ENCODE results near the gene GRB7.
"Not testable (repeated sequence)": the region's sequence is repeated elsewhere in the genome, so short reads cannot be mapped to it uniquely, and the experiment has no call there.

The GRB7 gene

DNA sequence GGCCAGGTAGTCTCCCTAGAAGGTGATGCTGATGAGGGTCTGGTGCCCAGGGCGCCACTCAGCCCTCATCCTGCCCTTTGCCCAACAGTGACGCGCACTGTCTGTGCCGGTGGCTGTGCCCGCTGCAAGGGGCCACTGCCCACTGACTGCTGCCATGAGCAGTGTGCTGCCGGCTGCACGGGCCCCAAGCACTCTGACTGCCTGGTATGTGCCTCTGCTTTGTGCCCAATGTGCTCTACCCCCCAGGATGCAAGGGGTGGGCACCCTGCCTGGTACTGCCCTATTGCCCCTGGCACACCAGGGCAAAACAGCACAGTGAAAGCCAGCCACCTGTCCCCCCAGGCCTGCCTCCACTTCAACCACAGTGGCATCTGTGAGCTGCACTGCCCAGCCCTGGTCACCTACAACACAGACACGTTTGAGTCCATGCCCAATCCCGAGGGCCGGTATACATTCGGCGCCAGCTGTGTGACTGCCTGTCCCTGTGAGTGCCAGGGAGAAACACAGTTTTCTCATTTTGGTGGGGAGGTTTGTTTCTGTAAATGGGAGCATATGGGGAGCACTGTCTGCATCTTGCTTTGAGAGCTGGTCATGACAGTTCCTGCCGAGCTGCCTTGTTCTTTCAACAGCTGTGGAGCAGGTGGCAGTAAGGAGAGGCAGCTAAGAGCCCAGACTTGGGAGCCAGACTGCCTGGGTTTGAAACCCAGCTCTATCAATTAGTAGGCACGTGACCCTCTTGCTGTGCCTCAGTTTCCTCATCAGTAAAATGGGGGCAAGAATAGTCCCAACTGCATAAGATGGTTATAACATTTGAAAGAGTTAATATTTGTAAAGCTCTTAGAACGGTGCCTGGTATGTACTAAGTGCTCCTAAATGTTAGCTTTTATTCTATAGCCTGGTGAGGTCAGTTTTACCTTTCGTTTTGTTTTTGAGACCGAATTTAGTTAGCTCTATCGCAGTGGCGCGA, 27.5 kb upstream of the GRB7 start:
- DNase-seq: no peak

DNA sequence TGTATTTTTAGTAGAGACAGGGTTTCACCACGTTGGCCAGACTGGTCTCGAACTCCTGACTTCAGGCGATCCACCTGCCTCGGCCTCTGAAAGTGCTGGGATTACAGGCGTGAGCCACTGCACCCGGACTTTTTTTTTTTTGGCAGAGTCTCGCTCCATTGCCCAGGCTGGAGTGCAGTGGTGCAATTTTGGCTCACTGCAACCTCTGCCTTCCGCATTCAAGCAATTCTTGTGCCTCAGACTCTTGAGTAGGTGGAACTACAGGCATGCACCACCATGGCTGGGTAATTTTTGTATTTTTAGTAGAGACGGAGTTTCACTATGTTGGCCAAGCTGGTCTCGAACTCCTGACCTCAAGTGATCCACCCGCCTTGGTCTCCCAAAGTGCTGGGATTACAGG, 26.7 kb upstream of the GRB7 start:
- DNase-seq: not testable (repeated sequence)

DNA sequence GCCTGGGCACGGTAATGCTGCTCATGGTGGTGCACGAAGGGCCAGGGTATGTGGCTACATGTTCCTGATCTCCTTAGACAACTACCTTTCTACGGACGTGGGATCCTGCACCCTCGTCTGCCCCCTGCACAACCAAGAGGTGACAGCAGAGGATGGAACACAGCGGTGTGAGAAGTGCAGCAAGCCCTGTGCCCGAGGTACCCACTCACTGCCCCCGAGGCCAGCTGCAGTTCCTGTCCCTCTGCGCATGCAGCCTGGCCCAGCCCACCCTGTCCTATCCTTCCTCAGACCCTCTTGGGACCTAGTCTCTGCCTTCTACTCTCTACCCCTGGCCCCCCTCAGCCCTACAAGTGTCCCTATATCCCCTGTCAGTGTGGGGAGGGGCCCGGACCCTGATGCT, 25.9 kb upstream of the GRB7 start:
- no peak for DNase-seq

DNA sequence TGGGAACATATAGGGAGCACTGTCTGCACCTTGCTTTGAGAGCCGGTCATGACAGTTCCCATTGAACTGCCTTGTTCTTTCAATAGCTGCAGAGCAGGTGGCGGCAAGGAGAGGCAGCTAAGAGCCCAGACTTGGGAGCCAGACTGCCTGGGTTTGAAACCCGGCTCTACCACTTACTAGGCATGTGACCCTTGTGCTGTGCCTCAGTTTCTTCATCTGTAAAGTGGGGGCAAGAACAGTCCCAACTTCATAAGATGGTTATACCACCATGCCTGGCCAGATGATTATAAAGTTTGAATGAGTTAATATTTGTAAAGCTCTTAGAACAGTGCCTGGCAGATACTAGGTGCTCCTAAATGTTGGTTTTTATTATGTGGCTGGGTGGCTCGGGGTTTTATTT, 23.5 kb upstream of the GRB7 start:
- DNase-seq: no peak

DNA sequence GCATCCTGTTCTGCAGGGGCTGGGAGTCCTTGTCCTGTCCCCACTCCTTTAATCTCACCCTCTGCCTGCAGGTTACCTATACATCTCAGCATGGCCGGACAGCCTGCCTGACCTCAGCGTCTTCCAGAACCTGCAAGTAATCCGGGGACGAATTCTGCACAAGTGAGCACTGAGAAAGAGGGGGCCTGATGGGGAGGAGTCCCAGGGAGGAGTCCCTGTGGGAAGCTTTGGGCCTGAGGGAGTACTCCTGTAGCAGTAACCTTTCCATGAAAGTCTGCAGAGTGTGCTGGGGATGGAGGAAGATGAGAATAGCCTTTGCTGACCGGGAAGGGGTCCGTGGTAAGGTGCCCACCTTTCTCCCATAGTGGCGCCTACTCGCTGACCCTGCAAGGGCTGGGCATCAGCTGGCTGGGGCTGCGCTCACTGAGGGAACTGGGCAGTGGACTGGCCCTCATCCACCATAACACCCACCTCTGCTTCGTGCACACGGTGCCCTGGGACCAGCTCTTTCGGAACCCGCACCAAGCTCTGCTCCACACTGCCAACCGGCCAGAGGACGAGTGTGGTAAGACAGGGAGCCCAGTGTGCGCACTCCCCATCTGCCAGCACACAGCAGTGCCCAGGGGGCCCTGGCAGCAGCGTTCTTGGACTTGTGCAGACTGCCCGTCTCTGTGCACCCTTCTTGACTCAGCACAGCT, 22.2 kb upstream of the GRB7 start:
- DNase-seq: no peak

DNA sequence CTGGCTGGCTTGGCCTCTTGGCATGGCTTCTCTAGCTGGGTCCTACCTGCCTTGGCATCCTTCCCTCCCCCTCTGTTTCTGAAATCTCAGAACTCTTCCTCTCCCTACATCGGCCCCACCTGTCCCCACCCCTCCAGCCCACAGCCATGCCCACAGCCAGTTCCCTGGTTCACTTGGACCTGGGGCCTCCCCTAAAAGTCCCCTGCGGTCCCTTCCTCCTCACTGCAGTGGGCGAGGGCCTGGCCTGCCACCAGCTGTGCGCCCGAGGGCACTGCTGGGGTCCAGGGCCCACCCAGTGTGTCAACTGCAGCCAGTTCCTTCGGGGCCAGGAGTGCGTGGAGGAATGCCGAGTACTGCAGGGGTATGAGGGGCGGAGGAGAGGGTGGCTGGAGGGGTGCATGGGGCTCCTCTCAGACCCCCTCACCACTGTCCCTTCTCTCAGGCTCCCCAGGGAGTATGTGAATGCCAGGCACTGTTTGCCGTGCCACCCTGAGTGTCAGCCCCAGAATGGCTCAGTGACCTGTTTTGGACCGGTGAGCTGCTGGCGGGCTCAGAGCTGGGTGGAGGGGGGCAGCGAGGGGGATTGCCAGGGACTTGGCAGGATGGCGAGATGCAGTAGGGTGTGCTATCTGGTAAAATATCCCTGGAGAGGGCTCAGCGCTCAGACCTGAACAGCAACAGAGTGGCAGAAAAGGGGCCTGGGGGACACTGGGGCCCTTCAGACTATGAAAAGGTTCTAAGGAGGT, 21.5 kb upstream of the GRB7 start:
- DNase-seq: no peak

DNA sequence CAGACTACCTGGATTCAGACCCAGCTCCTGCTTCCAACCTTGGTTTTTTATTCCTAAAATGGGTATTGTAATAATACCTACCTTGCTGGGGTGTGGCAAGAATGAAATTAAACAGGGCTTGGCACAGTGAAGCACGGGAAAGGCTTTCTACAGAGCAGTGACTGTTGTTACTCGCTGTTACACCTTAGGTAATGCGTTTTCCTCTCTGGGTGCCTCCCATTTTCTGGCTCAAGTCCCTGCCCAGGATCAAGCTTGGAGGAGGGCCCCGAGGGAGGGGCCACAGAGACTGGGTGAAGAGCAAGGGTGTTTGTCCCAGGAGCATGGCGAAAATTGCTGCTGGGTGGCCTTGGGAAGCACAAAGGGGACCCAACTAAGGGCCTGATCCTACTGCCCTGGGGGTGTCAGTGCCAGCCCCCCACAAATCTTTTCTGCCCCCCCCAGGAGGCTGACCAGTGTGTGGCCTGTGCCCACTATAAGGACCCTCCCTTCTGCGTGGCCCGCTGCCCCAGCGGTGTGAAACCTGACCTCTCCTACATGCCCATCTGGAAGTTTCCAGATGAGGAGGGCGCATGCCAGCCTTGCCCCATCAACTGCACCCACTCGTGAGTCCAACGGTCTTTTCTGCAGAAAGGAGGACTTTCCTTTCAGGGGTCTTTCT, 20.7 kb upstream of the GRB7 start:
- DNase-seq: no peak

DNA sequence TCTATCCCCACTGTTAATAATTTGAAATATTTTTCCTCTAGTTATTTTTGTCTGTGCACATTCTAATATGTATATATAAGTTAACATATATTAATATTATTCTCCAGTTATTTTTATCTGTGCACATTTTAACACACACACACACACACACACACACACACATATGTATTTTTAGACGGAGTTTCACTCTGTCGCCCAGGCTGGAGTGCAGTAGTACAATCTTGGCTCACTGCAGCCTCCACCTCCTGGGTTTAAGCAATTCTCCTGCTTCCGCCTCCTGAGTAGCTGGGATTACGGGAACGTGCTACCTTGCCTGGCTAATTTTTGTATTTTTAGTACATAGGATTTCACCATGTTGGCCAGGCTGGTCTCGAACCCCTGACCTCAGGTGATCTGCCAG, 20.1 kb upstream of the GRB7 start:
- DNase-seq: no peak

DNA sequence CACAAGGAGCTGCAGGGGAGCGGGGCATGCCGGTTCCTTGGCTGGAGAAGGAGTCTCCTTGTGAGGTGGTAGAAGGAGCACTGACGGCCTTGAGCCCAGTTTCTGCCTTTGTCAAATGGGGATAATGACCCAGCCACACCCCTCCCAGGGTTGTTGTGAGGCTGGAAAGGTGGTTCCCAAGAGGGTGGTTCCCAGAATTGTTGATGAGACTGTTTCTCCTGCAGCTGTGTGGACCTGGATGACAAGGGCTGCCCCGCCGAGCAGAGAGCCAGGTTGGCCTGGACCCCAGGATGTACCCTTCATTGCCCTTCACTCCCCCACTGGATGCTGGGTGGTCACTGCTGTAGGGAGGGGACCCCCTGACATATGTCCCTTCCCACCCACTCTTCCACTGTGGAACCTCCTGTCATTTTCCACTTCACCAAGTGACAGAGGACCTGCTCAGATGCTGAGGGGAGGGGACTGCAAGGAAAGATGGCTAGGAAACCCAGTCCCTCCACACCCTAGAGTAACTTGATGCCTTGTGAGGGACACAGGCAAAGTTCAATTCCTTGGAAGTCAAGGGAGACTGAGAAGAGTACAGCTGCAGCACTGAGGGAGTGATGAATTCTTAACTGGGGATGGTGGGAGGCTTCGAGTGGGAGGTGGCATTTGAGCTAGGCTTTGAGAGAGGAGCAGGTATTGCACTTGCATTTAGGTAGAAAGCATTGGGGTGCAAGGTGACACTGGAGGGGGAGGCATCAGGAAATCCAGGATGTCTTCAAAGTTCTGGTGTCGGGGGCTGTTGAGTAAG, 18.0 kb upstream of the GRB7 start:
- no peak for DNase-seq

DNA sequence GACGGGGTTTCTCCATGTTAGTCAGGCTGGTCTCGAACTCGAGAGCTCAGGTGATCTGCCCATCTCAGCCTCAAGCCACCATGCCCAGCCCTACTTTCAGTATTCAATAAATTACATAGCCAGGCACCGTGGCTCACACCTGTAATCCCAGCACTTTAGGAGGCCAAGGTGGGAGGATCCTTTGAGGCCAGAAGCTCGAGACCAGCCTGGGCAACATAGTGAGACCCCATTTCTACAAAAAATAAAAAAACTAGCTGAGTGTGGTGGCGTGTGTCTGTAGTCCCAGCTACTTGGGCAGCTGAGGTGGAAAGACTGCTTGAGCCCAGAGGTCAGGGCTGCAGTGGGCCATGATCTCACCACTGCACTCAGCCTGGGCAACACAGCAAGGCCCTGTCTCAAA, 15.6 kb upstream of the GRB7 start:
- no peak for DNase-seq

DNA sequence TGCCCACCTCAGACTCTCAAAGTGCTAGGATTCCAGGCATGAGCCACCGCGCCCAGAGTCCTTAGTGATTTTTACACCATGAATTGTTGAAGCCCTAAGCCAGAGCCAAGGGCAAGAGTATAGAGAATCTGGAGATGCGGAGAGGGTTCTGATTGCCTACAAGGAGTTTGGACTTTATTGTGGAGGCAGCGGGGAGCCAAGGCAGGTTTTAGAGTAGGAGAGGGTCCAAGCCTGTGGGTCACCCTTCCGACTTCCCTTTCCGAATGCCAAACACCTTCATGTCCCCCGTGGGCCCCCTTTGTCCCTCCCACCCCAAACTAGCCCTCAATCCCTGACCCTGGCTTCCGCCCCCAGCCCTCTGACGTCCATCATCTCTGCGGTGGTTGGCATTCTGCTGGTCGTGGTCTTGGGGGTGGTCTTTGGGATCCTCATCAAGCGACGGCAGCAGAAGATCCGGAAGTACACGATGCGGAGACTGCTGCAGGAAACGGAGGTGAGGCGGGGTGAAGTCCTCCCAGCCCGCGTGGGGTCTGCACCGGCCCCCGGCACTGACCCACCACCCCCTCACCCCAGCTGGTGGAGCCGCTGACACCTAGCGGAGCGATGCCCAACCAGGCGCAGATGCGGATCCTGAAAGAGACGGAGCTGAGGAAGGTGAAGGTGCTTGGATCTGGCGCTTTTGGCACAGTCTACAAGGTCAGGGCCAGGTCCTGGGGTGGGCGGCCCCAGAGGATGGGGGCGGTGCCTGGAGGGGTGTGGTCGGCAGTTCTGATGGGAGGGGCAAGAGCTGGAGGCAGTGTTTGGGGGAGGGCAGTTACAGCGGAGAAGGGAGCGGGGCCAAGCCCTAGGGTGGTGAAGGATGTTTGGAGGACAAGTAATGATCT, 14.5 kb upstream of the GRB7 start:
- no peak for DNase-seq

DNA sequence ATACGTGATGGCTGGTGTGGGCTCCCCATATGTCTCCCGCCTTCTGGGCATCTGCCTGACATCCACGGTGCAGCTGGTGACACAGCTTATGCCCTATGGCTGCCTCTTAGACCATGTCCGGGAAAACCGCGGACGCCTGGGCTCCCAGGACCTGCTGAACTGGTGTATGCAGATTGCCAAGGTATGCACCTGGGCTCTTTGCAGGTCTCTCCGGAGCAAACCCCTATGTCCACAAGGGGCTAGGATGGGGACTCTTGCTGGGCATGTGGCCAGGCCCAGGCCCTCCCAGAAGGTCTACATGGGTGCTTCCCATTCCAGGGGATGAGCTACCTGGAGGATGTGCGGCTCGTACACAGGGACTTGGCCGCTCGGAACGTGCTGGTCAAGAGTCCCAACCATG, 13.0 kb upstream of the GRB7 start:
- no peak for DNase-seq

DNA sequence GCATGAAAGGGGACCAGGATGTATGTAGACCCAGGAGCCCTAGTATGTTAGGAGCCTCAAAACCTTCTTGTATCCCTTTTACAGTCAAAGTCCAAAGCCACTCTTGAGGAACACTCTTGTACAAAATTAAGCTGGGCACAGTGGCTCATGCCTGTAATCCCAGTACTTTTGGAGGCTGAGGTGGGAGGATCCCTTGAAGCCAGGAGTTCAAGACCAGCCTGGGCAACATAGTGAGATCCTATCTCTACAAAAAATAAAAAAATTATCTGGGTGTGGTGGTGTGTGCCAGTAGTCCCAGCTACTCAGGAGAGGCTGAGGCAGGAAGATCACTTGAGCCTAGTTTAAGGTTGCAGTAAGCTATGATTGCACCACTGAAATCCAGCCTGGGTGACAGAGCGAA, 11.8 kb upstream of the GRB7 start:
- DNase-seq: not testable (repeated sequence)

DNA sequence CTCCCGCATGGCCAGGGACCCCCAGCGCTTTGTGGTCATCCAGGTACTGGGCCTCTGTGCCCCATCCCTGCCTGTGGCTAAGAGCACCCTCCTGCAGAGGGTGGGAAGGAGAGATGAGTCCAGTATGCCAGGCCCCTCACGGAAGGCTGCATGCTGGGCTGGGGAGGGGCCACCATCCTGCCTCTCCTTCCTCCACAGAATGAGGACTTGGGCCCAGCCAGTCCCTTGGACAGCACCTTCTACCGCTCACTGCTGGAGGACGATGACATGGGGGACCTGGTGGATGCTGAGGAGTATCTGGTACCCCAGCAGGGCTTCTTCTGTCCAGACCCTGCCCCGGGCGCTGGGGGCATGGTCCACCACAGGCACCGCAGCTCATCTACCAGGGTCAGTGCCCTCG, 11.1 kb upstream of the GRB7 start:
- no peak for DNase-seq

DNA sequence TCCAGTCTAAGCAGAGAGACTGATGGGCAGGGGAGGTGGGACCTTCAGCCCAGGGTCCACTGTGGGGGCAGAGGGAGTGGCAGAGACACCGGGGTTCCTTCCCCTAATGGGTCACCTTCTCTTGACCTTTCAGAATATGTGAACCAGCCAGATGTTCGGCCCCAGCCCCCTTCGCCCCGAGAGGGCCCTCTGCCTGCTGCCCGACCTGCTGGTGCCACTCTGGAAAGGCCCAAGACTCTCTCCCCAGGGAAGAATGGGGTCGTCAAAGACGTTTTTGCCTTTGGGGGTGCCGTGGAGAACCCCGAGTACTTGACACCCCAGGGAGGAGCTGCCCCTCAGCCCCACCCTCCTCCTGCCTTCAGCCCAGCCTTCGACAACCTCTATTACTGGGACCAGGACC, 10.2 kb upstream of the GRB7 start:
- no peak for DNase-seq

DNA sequence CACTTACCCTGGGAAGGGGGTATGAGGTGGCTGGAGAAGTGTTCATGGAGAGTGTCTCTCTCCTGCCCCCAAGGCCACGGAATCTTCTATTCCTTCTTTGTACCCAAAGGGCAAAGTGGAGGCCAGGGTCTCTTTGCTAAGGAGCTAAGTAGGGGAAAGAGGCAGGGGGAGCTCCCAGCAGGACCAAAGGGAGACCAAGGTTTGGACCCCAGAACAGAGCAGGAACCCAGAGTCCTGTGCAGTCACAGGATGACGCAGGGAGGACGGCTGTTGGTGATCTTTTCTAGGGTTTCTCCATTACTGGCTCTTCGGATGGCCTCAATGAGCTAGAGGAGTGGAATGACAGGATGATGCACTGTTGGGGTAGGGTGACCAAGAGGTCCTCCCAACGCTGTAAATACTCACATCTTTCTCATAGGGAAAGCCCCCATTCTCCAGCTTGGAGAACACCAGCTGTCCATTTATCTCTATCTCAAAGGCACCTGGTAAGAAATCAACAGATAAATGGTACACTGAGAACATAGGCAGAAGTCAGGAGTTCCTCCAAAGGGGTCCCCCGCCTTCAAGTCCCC, 8.4 kb upstream of the GRB7 start:
- DNase-seq: no peak

DNA sequence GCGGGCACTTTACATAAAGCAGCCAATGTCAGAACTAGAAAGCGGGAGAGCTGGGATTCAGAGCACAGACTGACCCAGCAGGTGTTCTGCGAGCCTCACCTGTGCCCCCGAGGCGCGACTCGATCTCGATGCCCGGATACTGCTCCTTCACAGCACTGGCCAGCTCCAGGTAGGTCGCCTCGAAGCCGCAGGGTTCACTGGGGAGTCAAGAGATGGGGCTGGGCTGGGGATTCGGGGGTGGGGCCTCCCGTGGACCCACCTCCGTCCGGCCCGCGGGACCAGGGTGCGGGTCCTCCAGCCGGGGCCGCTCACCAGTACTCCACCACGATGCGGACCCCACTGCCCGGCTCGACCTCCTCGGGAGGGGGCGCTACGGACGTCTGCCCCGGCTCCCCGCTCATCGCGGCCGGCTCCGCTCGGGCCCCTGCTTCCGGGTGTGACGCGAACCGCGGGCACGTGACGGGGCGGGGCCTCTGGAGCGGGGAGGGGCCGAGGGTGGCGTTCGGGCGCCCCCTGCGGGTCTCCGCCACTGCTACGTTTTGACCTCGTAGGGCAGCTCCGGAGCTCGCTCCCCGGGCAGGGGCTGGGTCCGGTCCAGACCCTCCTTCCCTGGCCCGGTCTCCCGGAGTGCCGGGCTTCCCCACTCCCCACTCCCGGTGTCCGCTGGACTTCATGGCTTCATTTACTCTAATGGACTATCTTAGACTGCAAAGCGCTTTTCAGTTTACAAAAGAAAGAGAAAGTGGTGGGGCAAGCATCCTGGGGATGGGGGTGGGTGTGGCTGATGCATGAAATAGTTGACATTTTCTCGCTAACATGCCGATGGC, 7.4 kb upstream of the GRB7 start, which contains the start of gene MIEN1:
TSS of gene MIEN1 (minus strand) at position 438 of the 827 bp plus-strand sequence. CDS start at position 401, 37 bp downstream.
- DNase-seq: peak; percentile 88

DNA sequence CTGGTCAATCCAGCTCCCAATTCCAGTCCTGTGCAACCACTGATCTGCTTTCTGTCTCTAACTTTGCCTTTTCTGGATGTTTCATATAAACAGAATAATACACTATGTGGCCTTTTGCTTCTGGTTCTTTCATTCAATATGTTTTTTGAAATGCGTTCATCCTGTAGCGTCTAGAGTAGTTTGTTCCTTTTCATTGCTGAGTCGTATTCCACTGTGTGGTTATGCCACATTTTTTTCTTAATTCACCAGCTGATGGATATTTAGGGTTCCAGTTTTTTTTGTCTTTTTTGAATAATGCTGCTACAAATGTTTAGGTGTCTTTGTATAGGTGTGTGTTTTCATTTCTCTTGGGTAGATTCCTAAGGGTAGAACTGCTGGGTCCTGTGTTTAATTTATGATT, 5.2 kb upstream of the GRB7 start:
- no peak for DNase-seq

DNA sequence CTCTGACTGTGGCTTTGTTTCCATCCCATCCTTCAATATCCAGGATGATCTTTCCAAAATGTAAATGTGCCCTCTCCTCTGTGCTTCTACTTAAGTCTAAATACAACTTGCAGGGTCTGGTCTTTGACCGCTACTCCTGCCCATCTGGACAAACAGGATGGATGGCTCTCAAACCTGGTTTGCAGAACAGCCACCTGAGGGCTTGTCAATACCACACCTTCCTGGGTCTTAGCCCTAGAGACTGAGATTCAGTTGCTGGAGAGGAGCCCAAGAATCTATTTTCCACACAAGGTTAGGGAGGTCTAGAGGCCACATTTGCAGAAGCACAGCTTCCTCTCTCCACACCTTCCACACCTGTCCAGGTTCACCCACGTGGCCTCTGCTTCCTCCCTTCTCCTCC, 1.9 kb upstream of the GRB7 start:
- DNase-seq: no peak

Data from NCI-H345 (cell line).